K562 (cell line): ENCODE data around the gene PGBD1. TPM values are rescaled to one million over a fixed set of nuclear protein-coding genes. Genes with fewer than 3 reads are reported as not detected.

Experiments
- CCNT2 ChIP-seq: IDR thresholded peaks from 2 replicates; pipeline ENCODE4 v1.6.1; 2011; ENCODE audit warnings: borderline replicate concordance, low read depth, mild to moderate bottlenecking, moderate library complexity, mixed read lengths, low read length; ENCODE audit not compliant: insufficient read length; ENCODE audit errors: extremely low read depth
- DMBX1 ChIP-seq: fragments of 250-450 bp; sonication (Bioruptor Pico); IDR thresholded peaks from 2 replicates; pipeline ENCODE4 v1.8.0; 2022; ENCODE audit warnings: inconsistent platforms, mild to moderate bottlenecking, moderate library complexity, borderline replicate concordance
- ESRRA ChIP-seq: fragments of 450-650 bp; IDR thresholded peaks from 2 replicates; pipeline ENCODE4 v1.6.1; 2014; ENCODE audit warnings: low read depth, mild to moderate bottlenecking, moderate library complexity, borderline replicate concordance
- EZH2 ChIP-seq: IDR thresholded peaks from 2 replicates; pipeline ENCODE4 v1.6.1; 2012; ENCODE audit warnings: low read depth, mild to moderate bottlenecking, inconsistent platforms, low read length, borderline replicate concordance
- FOXJ3 ChIP-seq: sonication (generic); formaldehyde crosslinking; IDR thresholded peaks from 2 replicates; pipeline ENCODE4 v1.4.0; 2020; ENCODE audit warnings: mild to moderate bottlenecking, missing genetic modification reagents
- MED1 ChIP-seq: sonication (generic); formaldehyde crosslinking; IDR thresholded peaks from 2 replicates; pipeline ENCODE4 v1.8.1; 2023; ENCODE audit warnings: missing genetic modification reagents, borderline replicate concordance
- NFATC3 ChIP-seq: fragments of 450-650 bp; IDR thresholded peaks from 2 replicates; pipeline ENCODE4 v1.6.1; 2017; ENCODE audit warnings: mild to moderate bottlenecking
- RBM39 ChIP-seq: fragments of 200-400 bp; formaldehyde crosslinking; optimal IDR thresholded peaks from 2 replicates; pipeline ENCODE3; 2018; ENCODE audit warnings: low read depth, low read length
- RFX7 ChIP-seq: fragments of 250-450 bp; sonication (Bioruptor Pico); IDR thresholded peaks from 2 replicates; pipeline ENCODE4 v1.5.1; 2021; ENCODE audit warnings: mild to moderate bottlenecking
- SREBF1 ChIP-seq: fragments of 150-350 bp; IDR thresholded peaks from 2 replicates; pipeline ENCODE4 v1.6.1; 2014; ENCODE audit warnings: antibody characterized with exemption, low read depth, low read length, borderline replicate concordance
- ZBTB8A ChIP-seq: fragments of 450-650 bp; IDR thresholded peaks from 2 replicates; pipeline ENCODE4 v1.6.1; 2018; ENCODE audit warnings: mild to moderate bottlenecking, moderate library complexity; ENCODE audit not compliant: partially characterized antibody
- ZC3H4 ChIP-seq: sonication (generic); formaldehyde crosslinking; IDR thresholded peaks from 2 replicates; pipeline ENCODE4 v1.9.0; 2021; ENCODE audit warnings: missing genetic modification reagents, borderline replicate concordance
- ZNF445 ChIP-seq: fragments of 250-450 bp; sonication (Bioruptor Pico); IDR thresholded peaks from 2 replicates; pipeline ENCODE4 v1.4.0; 2020; ENCODE audit warnings: low read depth, mild to moderate bottlenecking, moderate library complexity
- polyA plus RNA-seq, 8 experiments: library from polyadenylated mRNA; depleted of rRNA in 4 of 8; stranded (reverse) in 5 of 8; unstranded in 3 of 8; fragments of >200 nt; fragmentation: Nextera tagmentation in 2 of 8; fragmentation: Illumina TruSeq in 1 of 8; extraction: Ambion mirVana in 2 of 8; extraction: Trizol in 1 of 8; gene quantifications; 2 replicates each; pipeline versions ENCODE4 v1.2.1 to v1.2.3, GENCODE V29; 2011 to 2014; ENCODE audit warnings: inconsistent platforms in 1 of 8, missing spikeins in 1 of 8
- total RNA-seq, 7 experiments: library from RNA; depleted of rRNA in 6 of 7; stranded (reverse); fragments of >200 nt in 6 of 7; fragmentation: Illumina TruSeq in 2 of 7; extraction: Trizol in 2 of 7; gene quantifications; 2 replicates each; pipeline versions ENCODE4 v1.2.1 to v1.2.3, GENCODE V29; 2011 to 2021; ENCODE audit warnings: low replicate concordance in 1 of 7
- TF ChIP-seq, protein P1 (sequence below): fragments of 150-350 bp; conservative IDR thresholded peaks from 2 replicates; pipeline ENCODE4 v1.6.1; 2014; ENCODE audit warnings: low read length
- TF ChIP-seq, protein P2 (sequence below): IDR thresholded peaks from 2 replicates; pipeline ENCODE4 v1.6.1; 2012; ENCODE audit warnings: low read depth, low read length, improper control_type of control experiment, borderline replicate concordance
- TF ChIP-seq, protein P3 (sequence below), 2 experiments: fragments of 200-800 bp in 1 of 2; sonication (Bioruptor generic) in 1 of 2; sonication (generic) in 1 of 2; formaldehyde crosslinking in 1 of 2; IDR thresholded peaks in 1 of 2; conservative IDR thresholded peaks in 1 of 2; 2 replicates each; pipeline versions ENCODE4 v1.5.0 to v1.6.1; 2016 to 2020; ENCODE audit warnings: missing compliant biosample characterization in 1 of 2, missing genetic modification characterization in 1 of 2, missing genetic modification reagents in 1 of 2
- TF ChIP-seq, protein P4 (sequence below): sonication (generic); formaldehyde crosslinking; IDR thresholded peaks from 2 replicates; pipeline ENCODE4 v1.8.0; 2023; ENCODE audit warnings: mild to moderate bottlenecking, missing genetic modification reagents

The PGBD1 gene
- total and polyA plus RNA-seq, 9 of the 15 experiments (the other 6 are each of a cell fraction or from before 2014, with no cell fraction given) = 3.3 to 9.0 (median 7.3) TPM

DNA sequence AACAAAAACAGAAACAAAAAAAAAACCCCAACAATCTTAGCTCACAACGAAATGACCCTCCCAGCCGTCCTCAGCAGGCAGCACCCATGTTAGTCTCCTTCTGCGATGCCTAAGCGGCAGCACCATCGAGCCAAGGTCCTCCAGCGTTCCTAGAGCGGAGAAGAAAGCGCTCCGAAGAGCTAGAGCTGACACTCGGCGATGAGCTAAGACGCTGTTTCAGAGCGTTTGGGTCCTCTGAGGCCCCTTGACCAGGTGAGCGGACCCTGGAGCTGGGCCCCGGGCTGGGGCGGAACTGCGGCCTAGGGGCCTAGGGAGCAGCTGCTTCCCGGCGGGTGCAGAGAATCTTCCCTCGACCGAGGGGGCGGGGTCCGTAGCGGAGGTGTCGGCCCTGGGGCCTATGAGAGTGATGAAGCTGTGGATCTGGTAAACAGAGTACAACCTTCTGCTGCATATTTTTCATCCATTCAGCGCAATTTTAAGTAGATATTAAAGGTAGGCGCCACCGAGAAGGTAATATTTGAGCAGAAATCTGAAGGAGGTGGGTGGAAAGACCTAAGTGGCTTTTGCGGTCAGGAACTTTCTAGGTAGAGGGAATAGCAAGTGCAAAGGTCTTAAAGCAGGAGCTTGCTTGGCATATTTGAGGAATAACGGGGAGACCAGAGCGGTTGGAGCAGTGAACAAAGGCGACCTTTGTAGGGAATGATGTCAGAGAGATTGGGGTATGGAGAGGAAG is 14.2 kb upstream of the PGBD1 start, which contains the start of gene ZSCAN26 (continued):
- TF ChIP-seq, protein P1, sequence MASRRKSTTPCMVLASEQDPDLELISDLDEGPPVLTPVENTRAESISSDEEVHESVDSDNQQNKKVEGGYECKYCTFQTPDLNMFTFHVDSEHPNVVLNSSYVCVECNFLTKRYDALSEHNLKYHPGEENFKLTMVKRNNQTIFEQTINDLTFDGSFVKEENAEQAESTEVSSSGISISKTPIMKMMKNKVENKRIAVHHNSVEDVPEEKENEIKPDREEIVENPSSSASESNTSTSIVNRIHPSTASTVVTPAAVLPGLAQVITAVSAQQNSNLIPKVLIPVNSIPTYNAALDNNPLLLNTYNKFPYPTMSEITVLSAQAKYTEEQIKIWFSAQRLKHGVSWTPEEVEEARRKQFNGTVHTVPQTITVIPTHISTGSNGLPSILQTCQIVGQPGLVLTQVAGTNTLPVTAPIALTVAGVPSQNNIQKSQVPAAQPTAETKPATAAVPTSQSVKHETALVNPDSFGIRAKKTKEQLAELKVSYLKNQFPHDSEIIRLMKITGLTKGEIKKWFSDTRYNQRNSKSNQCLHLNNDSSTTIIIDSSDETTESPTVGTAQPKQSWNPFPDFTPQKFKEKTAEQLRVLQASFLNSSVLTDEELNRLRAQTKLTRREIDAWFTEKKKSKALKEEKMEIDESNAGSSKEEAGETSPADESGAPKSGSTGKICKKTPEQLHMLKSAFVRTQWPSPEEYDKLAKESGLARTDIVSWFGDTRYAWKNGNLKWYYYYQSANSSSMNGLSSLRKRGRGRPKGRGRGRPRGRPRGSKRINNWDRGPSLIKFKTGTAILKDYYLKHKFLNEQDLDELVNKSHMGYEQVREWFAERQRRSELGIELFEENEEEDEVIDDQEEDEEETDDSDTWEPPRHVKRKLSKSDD = 0 out of 2 replicates have a peak, but pooled peaks have one; percentile 39
- no peak for TF ChIP-seq MED1 (CRISPR knock-in tag)
- TF ChIP-seq ZNF445 (CRISPR knock-in tag) = no peak
- no peak for TF ChIP-seq RBM39
- TF ChIP-seq EZH2 = no peak
- peak; percentile 33; the same call in 1 of the 2 replicates for TF ChIP-seq ESRRA
- TF ChIP-seq DMBX1 (CRISPR knock-in tag) = peak; percentile 78; the same call in 1 of the 2 replicates
- no peak for TF ChIP-seq ZBTB8A
- no peak for TF ChIP-seq RFX7
- TF ChIP-seq, protein P2, sequence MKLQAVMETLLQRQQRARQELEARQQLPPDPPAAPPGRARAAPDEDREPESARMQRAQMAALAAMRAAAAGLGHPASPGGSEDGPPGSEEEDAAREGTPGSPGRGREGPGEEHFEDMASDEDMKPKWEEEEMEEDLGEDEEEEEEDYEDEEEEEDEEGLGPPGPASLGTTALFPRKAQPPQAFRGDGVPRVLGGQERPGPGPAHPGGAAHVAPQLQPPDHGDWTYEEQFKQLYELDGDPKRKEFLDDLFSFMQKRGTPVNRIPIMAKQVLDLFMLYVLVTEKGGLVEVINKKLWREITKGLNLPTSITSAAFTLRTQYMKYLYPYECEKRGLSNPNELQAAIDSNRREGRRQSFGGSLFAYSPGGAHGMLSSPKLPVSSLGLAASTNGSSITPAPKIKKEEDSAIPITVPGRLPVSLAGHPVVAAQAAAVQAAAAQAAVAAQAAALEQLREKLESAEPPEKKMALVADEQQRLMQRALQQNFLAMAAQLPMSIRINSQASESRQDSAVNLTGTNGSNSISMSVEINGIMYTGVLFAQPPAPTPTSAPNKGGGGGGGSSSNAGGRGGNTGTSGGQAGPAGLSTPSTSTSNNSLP = no peak
- TF ChIP-seq, protein P3, sequence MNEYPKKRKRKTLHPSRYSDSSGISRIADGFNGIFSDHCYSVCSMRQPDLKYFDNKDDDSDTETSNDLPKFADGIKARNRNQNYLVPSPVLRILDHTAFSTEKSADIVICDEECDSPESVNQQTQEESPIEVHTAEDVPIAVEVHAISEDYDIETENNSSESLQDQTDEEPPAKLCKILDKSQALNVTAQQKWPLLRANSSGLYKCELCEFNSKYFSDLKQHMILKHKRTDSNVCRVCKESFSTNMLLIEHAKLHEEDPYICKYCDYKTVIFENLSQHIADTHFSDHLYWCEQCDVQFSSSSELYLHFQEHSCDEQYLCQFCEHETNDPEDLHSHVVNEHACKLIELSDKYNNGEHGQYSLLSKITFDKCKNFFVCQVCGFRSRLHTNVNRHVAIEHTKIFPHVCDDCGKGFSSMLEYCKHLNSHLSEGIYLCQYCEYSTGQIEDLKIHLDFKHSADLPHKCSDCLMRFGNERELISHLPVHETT (CRISPR knock-in tag; conservative IDR thresholded peaks at IDR 0.05 in 1 of 2, IDR thresholded peaks at IDR 0.05 in 1 of 2) = peak in 1 of 2 experiments; percentile 65; a peak in 1 of 4 replicates
- no peak for TF ChIP-seq SREBF1
- no peak for TF ChIP-seq NFATC3
- no peak for TF ChIP-seq FOXJ3 (CRISPR knock-in tag)
- TF ChIP-seq, protein P4, sequence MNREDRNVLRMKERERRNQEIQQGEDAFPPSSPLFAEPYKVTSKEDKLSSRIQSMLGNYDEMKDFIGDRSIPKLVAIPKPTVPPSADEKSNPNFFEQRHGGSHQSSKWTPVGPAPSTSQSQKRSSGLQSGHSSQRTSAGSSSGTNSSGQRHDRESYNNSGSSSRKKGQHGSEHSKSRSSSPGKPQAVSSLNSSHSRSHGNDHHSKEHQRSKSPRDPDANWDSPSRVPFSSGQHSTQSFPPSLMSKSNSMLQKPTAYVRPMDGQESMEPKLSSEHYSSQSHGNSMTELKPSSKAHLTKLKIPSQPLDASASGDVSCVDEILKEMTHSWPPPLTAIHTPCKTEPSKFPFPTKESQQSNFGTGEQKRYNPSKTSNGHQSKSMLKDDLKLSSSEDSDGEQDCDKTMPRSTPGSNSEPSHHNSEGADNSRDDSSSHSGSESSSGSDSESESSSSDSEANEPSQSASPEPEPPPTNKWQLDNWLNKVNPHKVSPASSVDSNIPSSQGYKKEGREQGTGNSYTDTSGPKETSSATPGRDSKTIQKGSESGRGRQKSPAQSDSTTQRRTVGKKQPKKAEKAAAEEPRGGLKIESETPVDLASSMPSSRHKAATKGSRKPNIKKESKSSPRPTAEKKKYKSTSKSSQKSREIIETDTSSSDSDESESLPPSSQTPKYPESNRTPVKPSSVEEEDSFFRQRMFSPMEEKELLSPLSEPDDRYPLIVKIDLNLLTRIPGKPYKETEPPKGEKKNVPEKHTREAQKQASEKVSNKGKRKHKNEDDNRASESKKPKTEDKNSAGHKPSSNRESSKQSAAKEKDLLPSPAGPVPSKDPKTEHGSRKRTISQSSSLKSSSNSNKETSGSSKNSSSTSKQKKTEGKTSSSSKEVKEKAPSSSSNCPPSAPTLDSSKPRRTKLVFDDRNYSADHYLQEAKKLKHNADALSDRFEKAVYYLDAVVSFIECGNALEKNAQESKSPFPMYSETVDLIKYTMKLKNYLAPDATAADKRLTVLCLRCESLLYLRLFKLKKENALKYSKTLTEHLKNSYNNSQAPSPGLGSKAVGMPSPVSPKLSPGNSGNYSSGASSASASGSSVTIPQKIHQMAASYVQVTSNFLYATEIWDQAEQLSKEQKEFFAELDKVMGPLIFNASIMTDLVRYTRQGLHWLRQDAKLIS (CRISPR knock-in tag) = peak; percentile 85
- peak; percentile 54 for TF ChIP-seq CCNT2
- no peak for TF ChIP-seq ZC3H4 (CRISPR knock-in tag)
